HG03342 (cell line): Measurements from ENCODE around the gene OBSCN.
"Not testable (repeated sequence)": the region's sequence is repeated elsewhere in the genome, so short reads cannot be mapped to it uniquely, and the experiment has no call there.

Source experiments
- ATAC-seq: cut with Tn5 transposase; IDR thresholded peaks from one replicate; pipeline ENCODE4 v1.9.1; 2021; ENCODE audit warnings: mild to moderate bottlenecking, moderate library complexity; ENCODE audit not compliant: unreplicated experiment

Gene OBSCN

DNA sequence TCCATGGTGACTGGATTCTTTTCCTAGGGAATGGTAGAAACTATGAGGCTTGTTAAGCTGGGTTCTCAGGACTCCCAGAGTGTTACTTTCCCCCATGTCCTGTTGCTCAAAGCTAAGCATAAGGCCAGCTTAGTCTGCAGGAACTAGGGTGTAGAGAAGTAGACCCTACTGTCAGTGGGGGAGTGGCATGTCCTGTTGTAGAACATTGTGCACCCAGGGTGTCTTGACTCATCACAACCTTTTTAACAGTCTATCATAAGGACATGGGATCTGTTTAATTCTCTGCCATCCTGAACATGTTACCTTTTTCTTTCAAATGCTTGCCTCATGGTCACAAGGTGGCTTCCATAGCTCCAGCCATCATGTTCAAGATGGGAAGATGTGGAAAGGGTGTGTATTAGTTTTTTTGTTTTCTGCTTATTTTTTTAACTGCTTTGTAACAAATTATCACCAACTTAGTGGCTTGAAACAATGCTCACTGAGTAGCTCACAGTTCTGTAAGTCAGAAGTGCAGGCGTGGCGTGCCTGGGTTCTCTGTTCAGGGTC lies 17.4 kb downstream of the OBSCN start:
- no peak for ATAC-seq

GRCh38 chr1:228225740-228226139 lies 17.9 kb downstream of the OBSCN start:
- no peak for ATAC-seq

GRCh38 chr1:228226141-228226874 lies 18.5 kb downstream of the OBSCN start:
- ATAC-seq: no peak

GRCh38 chr1:228226956-228227791 lies 19.3 kb downstream of the OBSCN start:
- ATAC-seq: no peak

GRCh38 chr1:228228147-228228546 lies 20.3 kb downstream of the OBSCN start:
- not testable (repeated sequence) for ATAC-seq

- no peak for ATAC-seq
Observed at GRCh38 chr1:228228601-228229074, 20.8 kb downstream of the OBSCN start.

- no peak for ATAC-seq
Observed at GRCh38 chr1:228231189-228231588, 23.3 kb downstream of the OBSCN start.

- no peak for ATAC-seq
Observed at GRCh38 chr1:228233136-228233535, 25.3 kb downstream of the OBSCN start.

- ATAC-seq: no peak
Observed at GRCh38 chr1:228234921-228235320, 27.1 kb downstream of the OBSCN start.

DNA sequence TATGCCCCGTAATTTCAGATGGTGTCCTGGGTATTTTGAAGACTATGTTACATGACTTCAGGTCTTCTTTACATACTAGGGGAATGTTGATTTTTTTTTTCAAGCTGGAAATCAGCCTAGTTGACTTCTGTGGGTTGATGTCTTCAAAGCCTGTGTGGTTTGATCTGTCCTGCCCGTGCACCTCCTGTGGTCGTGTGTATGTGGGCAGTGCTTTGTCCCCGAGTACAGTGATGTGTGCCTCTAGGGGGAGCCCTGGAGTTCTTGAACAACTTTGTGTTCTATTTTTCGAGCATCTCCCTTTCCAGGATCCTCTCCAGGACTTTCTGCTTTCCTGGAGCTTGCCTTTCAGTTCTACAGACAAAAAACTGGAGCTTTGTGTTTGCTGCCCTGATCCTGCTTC lies 28.9 kb downstream of the OBSCN start:
- no peak for ATAC-seq

DNA sequence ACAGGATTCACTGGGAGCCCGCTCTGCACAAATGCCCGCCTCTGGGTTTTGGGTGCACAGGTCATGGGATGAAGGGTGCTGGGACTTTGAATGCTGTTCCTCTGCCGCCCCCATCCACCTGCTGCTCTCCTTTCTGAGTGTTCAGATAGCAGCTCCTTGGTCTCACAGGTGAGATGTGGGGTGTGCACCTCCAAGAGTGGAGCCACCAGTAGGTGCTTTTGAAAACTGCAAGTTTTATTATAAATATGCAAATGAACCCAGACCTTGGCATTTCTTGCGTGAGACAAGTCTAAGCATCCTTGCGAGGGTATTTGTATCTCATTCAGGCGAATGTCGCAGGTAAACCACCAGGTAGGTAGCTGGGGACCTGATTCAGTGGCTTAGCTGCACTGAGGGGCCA lies 30.2 kb downstream of the OBSCN start:
- no peak for ATAC-seq

GRCh38 chr1:228238461-228238860 lies 30.6 kb downstream of the OBSCN start:
- ATAC-seq: no peak

DNA sequence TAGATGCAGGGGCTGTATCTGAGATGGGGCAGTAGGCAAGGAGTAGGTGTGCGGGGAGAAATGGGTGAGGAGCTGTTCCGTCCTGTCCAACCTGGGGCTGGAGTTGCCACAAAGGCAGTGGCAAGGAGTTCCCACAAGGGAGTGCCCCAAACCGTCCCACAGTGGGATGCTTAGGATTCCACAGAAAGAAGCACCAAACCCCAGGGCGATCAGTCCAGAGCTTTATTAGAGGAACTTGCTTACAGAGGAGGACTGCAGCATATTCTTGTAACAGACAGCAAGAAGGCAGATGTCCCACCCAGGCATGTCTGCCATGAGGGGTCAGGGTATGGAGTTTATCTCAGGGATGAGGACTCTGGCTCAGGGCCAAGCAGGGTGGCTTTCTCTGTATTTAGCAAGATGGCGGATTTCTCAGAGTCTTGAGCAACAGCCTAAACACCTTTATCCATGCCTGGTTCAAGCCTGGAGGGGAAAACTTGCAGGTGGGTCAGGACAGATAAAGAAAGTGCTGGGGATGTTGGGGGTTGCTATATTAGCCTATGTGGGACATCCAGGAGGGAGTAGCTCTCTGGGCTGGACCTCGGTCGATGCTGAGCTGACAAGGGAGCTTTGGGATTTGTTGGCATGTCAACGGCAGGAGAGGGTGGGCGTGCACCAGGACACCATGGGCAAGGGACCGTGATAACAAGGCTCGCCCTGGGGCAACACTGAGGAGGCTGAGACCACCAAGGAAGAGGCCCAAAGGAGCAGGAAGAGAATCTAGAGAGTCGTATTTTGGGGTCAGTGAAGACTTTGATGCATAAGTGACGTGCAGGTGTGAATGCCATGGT lies 32.8 kb downstream of the OBSCN start:
- no peak for ATAC-seq

GRCh38 chr1:228241259-228241658 lies 33.4 kb downstream of the OBSCN start:
- no peak for ATAC-seq

DNA sequence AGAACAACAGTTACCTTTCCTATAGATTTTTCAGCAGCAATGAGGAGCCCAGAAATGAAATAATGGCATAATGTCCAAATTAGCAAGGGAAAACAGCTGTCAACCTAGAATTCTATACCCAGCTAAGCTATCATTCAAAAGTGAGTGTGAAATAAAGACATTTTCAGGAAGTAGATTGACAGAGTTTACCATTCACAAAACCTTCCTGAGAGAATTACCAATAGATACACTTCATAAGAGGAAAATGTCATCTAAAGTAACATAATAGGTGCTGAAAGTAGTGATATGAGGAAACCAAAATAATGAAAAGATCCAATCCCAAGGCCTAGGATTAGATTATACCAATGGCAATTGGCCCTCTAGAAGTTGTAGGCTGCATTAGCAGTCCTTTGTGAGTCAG lies 34.6 kb downstream of the OBSCN start:
- no peak for ATAC-seq

DNA sequence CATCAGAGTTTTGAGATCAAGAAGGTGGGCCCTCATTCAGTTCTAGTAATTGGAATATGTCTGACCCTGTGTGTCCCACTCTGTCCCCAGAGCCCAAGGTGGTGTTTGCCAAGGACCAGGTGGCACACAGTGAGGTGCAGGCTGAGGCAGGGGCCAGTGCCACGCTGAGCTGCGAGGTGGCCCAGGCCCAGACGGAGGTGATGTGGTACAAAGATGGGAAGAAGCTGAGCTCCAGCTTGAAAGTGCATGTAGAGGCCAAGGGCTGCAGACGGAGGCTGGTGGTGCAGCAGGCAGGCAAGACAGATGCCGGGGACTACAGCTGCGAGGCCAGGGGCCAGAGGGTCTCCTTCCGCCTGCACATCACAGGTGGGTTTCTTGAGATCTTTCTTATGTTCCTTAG lies 35.2 kb downstream of the OBSCN start:
- ATAC-seq: no peak

DNA sequence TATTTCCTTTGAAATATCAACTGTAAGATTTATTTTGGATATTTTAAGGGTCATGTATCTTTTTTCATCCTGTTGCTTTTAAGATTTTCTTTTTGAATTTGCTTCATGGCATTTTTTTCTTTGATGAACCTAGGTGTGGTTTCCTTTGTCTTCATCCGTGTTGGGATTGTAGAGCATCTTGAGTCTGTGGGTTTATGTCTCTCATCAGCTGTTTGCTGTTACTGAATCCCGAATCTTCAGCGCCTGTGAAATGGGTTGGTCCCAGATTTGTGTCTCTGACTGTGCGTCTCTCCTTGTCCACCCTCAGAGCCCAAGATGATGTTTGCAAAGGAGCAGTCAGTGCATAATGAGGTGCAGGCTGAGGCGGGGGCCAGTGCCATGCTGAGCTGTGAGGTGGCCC lies 36.1 kb downstream of the OBSCN start:
- not testable (repeated sequence) for ATAC-seq

- ATAC-seq: no peak
Observed at GRCh38 chr1:228245111-228245510, 37.3 kb downstream of the OBSCN start.

GRCh38 chr1:228246216-228246900 lies 38.5 kb downstream of the OBSCN start:
- no peak for ATAC-seq

GRCh38 chr1:228249513-228250305 lies 41.9 kb downstream of the OBSCN start:
- ATAC-seq: no peak
